ENCODE results near the gene PCCA.
"Not testable (repeated sequence)": the region's sequence is repeated elsewhere in the genome, so short reads cannot be mapped to it uniquely, and the experiment has no call there.

PCCA gene

GRCh38 chr13:100146534-100146933 is 57.6 kb downstream of the PCCA start:
- DNase-seq, result no peak

DNA sequence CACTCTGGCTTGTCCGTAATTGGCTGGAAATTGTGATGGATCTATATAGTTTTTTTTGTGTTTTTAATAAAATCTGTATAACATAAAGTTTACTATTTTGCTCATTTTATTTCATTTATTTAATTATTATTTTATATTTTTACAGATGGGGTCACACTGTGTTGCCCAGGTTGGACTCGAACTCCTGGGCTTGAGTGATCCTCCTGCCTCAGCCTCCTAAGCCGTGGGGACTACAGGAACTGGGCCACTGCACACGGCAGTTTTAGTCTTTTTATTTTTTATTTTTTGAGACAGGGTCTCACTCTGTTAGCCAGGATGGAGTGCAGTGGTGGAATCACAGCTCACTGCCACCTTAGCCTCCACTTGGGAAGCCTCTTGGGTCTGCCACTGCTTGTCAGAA is 58.9 kb downstream of the PCCA start:
- DNase-seq, result no peak

GRCh38 chr13:100148422-100148821 is 59.5 kb downstream of the PCCA start:
- no peak for DNase-seq

- DNase-seq, result no peak
These were observed 60.5 kb downstream of the PCCA start for GRCh38 chr13:100149389-100149788.

DNA sequence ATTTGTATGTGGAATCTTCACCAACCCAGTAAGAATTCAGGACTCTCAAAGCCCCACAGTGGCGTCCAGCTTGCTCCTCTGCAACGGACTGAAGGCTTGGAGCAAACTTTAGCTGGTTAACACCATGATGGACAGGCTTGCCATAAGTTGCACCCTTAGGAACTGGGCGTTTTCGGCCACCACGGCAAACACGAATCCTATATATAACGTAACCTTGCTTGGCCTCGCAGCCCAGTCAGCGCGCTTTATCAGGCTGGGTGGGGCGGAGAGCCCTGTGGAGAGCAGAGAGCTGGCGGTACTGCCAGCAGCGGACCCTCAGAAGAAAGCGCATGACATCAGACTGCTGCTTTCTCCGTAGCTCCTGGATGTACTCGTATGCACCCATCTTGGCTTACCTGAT is 61.8 kb downstream of the PCCA start:
- DNase-seq, result not testable (repeated sequence)

- no peak for DNase-seq
These were observed 66.0 kb downstream of the PCCA start for GRCh38 chr13:100154842-100155416.

- no peak for DNase-seq
These were observed 67.9 kb downstream of the PCCA start for GRCh38 chr13:100156788-100157187.

DNA sequence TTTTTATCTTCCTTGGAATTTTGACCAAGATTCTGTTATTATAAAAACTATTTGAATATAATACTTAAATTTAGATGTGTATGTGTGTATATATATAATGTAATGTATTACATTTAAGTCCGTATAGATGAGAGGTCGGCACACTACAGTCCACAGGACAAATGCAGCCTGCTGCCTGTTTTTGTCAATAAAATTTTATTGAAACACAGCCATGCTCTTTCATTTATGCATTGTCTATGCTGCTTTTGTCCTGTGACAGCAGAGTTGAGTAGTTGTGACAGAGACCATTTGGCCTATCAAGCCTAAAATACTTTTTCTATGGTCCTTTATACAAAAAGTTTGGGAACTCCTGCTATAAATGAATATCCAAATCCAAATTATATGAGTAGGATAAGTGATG is 69.7 kb downstream of the PCCA start:
- no peak for DNase-seq

- no peak for DNase-seq
These were observed 70.7 kb downstream of the PCCA start for GRCh38 chr13:100159584-100159983.

DNA sequence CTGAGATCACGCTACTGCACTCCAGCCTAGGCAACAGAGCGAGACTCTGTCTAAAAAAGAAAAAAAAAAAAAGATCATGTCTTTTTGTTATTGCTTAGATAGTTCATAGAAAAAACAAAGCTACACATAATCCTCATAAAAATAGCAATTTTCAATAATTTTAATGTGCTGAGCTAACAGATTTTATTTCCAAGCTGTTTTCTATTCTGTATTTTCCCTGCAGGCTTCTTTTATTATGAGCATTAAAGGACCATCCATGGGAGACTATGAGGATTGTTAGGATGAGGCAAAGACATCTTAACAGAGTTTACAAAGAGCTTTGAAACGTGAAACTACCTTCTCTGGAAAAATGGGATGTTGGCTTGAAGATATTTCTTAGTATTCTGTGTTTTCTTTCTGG is 71.6 kb downstream of the PCCA start:
- no peak for DNase-seq

DNA sequence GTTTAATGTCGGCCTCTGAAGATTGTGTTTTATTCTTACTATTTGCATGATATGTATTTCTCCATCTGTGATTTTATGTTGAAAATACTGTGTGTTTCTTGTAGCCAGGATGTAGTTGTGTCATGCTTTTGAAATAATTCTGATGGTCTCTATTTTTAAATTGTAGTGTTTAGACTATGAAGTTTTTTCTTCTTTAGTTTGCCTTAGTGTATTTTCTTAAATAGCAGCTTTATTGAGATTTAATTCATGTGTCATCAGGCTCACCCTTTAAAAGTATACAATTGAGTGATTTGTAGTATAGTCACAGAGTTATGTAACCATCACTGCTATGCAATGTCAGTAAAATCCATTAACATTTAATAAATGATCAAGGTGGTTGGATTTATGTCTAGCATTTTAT is 74.5 kb downstream of the PCCA start:
- no peak for DNase-seq

- DNase-seq, result no peak
These were observed 84.3 kb downstream of the PCCA start for GRCh38 chr13:100173203-100173602.

DNA sequence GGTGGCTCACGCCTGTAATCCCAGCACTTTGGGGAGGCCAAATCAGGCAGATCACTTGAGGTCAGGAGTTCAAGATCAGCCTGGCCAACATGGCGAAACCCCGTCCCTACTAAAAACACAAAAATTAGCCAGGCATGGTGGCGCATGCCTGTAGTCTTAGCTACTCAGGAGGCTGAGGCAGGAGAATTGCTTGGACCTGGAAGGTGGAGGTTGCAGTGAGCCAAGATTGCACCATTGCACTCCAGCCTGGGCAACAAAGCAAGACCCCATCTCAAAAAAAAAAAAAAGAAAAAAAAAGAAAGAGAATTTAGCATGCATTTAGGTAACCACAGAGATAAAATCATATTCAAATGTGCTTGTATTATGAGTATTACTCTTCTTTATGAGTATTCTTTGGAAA is 85.6 kb downstream of the PCCA start:
- DNase-seq, result not testable (repeated sequence)

DNA sequence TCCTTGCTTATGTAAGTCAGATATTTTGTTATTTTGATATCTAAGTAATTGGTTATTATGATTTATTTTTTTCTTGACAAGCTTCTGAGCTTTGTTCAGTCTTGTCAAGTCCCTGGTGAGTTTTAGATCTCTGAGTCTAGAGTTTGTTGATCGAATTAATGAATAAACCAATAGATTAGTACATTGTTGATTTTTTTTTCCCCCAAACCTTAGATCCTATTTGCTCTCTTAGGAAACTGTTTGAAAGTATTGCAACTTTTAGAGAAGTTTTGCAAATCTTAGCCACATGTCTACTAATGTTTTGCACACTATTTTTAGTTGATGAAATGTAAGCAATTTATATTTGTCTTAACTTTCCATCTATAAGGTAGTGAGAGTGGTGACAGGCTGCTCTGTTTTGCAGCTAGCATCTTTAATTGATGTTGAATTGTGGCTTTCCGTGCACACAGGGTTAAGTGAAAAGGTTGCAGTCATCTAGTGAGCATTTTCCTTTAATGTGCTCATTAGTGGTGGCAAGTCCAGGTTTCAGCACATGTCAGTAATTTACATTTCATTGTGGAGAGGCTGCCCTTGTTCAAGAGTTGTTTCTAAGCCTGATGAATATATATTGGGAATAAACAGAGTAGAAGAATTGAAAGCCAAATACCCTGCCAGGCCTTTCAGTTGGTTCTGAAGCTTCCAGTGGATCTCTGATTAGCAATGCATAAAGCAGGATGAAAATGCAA is 86.3 kb downstream of the PCCA start:
- DNase-seq, result peak; percentile 6

GRCh38 chr13:100175803-100176182 is 86.9 kb downstream of the PCCA start:
- no peak for DNase-seq

DNA sequence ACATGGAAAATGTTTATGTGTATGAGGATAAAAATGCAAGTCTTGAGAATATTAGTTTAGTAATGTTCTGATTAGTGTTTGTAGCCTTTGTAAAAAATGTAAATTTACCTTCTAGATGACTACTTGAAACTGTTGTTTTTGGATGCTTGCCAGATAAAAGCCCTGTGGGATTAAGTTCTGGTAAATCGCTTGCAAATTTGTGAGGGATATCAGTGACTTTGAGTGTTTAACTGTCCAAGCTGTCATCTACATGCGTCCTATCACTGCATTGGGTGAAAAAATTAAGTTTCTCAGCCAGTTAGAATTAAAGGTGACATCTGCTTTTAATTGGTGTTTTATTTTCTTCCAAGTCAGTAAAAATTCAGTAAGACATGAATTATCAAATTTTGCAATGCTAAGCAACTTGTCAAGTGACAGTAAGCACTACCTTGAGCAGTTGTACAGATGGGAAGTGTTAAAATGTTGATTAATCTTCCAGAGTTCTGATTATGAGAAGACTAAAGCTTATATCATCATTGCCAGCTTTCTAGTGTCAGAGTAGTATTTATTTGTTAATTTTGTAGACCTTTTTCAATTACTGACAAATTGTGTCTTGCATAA is 88.0 kb downstream of the PCCA start:
- peak; percentile 67 for DNase-seq

DNA sequence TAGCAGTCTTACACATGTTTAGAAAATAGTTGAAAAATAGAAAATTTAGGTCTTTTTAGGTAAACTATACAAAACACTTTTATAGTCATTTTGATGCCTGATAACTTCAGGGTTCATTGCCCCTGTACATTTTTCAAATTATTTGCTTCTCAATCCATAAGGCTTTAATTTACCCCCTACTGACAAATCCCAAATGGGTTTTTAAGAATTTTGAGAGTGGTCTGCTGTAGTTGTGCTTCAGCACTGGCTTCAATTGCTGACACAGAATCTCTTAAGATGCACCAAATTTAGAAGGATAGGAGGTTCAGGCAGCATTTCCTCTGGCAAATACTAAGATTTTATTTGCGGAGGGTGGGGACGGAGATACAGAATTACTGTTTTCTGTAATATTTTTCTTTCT is 89.4 kb downstream of the PCCA start:
- DNase-seq, result no peak

DNA sequence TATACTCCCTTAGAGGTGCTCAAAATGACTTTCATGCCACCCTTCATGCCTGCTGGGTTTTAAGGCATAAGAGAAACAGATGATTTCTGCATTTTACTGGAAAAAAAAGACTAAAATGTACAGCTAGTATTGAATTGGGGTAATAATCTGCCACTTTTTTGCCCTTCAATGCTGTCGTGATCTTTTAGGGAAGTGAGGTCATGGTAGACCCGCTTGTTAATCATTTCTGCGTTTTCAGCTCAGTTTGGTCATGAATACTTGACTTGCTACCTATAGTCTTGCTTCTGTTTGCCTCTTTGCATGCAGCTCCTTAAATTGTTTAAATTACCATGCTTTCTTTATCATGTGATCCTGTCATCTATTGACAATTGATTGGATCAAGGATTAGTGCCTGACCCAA is 90.4 kb downstream of the PCCA start:
- no peak for DNase-seq

- no peak for DNase-seq
These were observed 94.1 kb downstream of the PCCA start for GRCh38 chr13:100182900-100183490.

DNA sequence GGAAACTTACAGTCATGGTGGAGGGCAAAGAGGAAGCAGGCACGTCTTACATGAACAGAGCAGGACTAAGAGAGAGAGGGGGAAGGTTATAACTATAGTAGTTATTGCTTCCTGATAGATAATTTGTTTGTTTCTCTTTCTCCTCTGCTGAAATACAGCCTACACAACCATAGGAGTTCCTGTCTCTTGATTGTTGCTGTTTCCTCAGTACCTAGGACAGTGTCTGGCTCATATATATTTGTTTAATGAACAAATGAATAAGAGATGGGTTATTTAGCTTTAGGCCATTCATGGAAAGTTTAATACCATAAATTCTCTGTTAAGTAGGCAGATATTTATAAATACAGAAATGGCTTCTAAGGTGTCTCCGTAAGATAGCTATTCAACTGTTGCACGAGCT is 95.2 kb downstream of the PCCA start:
- no peak for DNase-seq

DNA sequence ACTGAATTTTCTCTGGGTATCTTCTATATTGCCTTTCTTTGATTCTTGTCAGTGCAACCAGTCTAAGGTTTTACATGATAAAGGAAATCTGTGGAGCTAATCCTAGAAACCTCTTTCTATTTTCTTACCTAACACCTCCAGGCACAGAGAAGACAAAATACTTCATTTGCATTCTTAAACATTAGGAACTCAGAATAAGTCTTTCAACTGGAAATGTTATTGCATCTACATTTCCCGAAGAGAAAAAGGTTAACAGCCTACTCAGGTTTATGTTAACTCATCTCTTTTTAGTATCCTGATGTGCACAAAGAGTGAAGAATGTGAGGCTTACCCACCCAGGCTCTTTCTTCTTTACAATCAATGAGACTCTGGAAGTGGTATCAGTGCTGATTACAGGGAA is 106.7 kb downstream of the PCCA start:
- DNase-seq, result no peak

GRCh38 chr13:100196375-100196774 is 107.5 kb downstream of the PCCA start:
- no peak for DNase-seq

- DNase-seq, result no peak
These were observed 108.2 kb downstream of the PCCA start for GRCh38 chr13:100197116-100197515.

Data from fibroblast of skin of right biceps (primary cell).